ENCODE measurements around the gene DCP1B.

The DCP1B gene

DNA sequence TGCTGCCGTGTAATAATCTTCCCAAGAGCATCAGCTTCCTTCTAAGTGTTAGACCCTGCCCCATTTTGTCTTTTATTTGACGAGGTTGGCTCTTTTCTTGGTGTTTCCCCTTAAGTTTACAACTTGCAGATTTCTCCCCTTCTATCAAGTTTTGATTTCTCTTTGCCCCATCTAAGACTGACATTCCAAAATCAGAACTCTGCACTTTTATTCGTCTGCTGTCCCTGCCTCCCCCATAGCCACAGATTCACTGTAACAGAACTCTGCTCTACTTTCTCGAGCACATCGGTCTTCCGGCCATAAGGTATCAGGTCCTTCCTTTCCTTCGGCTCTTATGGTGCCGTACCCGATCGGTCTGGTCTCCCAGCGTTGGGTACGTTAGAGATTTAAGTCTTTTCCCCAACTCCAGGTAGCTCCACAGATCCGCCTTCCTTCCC, 563 bp downstream of the DCP1B start:
- peaks cover 4% of the 10 kb centered on the region; the same call in 1 of the 2 replicates for H4K20me1 ChIP-seq
- H3K9me3 ChIP-seq = no peaks in the 10 kb centered on the region
- H3K9ac ChIP-seq = peak overlapping the region; percentile 84
- H3K36me3 ChIP-seq = no peaks in the 10 kb centered on the region
- peak overlapping the region; percentile 82 for H3K4me2 ChIP-seq
- H3K27me3 ChIP-seq = no peaks in the 10 kb centered on the region
- peak overlapping the region; percentile 86 for H3K4me3 ChIP-seq
- peaks cover 24% of the 10 kb centered on the region for H3K4me1 ChIP-seq
- TF ChIP-seq Cebpa-rat (IDR thresholded peaks at IDR 0.05) = no peak
- peak overlapping the region; percentile 85 for H3K27ac ChIP-seq

DNA sequence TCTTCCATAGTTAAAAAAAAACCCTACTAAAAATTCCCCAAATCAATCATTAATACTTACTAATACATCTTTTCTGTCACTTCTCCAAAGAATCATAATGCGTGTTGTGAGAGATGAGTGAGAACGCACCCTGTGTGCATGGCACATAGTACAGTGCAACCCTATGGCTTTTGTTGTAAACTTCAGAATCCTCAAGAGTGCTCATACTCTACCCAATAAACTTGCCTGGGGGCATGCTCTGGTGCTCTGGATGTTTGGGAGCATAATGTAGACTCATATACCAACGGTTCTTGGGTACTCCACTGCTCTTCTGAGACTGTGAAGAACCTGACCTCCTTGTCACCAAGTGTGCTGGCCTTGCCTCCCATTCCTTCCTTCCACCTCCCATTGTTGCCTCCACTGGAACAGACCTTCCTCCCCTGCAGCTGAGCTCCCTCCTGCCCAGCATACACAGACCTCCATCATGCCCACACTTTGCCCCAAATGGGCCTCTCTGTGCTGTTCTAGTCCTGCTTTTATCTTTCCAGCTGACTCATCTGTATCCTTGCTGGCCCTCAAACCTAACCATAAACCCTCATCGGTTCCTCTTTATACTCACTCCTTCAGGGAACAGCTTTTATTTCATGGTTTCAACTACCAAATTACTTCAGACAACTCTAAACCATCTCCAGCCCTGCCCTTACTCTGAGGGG, 8.9 kb downstream of the DCP1B start:
- Histone ChIP-seq H3K9me3 (no peaks in the 10 kb centered on the region), H3K27me3 (no peaks in the 10 kb centered on the region), H4K20me1 (peaks cover 15% of the 10 kb centered on the region; the same call in 1 of the 2 replicates), H3K9ac (no peak overlapping the region), H3K4me1 (no peaks in the 10 kb centered on the region), H3K27ac (no peak overlapping the region), H3K4me2 (no peak overlapping the region), H3K36me3 (peaks cover 44% of the 10 kb centered on the region), H3K4me3 (no peak overlapping the region)
- no peak for TF ChIP-seq Cebpa-rat (IDR thresholded peaks at IDR 0.05)

DNA sequence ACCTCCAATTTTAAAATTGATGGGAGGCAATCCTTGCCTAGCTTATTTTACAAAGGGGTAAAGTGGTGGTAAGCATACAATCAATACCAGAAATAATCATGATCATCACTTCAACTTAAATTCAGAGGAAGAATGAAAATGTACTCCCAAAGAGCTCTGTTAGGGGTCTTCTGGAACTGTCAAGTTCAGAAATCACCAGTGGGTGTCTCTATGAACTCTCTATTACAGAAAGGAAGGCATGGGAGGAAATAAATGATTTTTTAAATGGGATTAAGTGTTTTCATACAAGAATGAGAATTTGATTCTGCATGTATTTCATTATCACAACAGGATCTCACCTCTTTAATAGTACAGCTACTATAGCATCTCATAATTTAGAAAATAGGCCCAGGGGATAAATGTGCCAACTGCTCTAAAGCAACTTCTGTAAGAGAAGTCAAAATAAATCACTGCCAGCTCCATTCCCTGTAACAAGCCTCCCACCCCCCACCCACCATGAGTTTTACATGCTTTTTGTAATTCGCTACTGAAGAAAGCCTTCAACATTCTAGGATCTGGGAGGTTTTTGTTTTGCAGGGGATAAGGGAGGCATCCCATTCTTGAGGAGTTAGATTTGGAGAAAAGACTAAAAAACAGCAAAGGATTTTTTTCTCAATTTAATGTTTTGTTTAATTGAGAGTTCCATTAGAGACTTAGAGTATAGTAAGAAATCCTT, 9.7 kb downstream of the DCP1B start:
- Histone ChIP-seq H3K9ac (no peak overlapping the region), H3K36me3 (peaks cover 45% of the 10 kb centered on the region), H3K4me1 (no peaks in the 10 kb centered on the region), H3K27ac (no peak overlapping the region), H4K20me1 (peaks cover 15% of the 10 kb centered on the region; the same call in 1 of the 2 replicates), H3K9me3 (no peaks in the 10 kb centered on the region), H3K27me3 (no peaks in the 10 kb centered on the region), H3K4me2 (no peak overlapping the region), H3K4me3 (no peak overlapping the region)
- TF ChIP-seq Cebpa-rat (IDR thresholded peaks at IDR 0.05) = no peak

DNA sequence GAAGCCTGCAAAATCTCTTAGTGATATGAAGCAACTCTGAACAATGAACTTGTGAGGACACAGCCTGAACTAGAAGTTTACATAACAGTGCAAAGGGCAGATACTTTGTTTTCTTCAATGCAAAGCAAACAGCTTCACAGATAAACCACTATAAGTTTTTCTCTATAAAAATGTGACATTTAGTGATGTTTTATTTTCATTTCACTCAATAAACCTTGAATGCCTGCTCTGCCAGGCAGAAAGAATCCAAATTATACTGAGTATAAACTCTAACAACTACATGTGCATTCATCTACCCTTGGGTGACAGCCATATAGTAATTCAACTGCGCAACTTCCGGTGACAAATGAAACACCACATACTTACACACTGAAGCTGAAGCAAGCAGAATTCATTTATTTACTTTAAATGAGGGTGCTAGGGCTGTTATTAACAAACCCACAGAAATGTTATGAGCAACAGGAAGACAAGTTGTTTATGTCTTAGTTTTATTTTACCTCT, 10.3 kb downstream of the DCP1B start:
- no peak overlapping the region for H3K9ac ChIP-seq
- peaks cover 52% of the 10 kb centered on the region for H3K36me3 ChIP-seq
- no peak overlapping the region for H3K27ac ChIP-seq
- H3K27me3 ChIP-seq = no peaks in the 10 kb centered on the region
- peaks cover 13% of the 10 kb centered on the region; the same call in 1 of the 2 replicates for H4K20me1 ChIP-seq
- H3K4me1 ChIP-seq = no peaks in the 10 kb centered on the region
- no peak overlapping the region for H3K4me2 ChIP-seq
- no peak overlapping the region for H3K4me3 ChIP-seq
- no peak for TF ChIP-seq Cebpa-rat (IDR thresholded peaks at IDR 0.05)
- H3K9me3 ChIP-seq = no peaks in the 10 kb centered on the region; the same call in 1 of the 2 replicates

DNA sequence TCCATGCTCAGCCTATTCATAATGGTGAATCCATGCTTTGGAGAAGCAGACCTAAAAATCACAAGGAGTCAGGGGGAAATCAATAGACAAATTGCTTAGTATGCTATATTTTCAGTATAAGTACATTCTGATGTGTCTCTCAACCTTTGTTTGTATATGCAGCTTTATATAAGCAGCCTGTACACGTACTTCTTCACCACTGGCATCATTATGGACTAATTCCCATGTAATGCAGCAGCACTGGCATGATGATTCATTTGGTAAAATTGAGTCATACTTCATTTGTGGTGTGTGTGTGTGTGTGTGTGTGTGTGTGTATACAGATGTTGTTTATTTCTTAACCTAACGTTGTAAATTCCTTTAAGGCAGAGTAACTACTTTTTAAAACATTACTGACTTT, 10.9 kb downstream of the DCP1B start:
- Histone ChIP-seq H3K4me2 (no peak overlapping the region), H3K9ac (no peak overlapping the region), H3K27ac (no peak overlapping the region), H3K9me3 (no peaks in the 10 kb centered on the region; the same call in 1 of the 2 replicates), H3K4me1 (no peaks in the 10 kb centered on the region), H3K27me3 (no peaks in the 10 kb centered on the region), H3K4me3 (no peak overlapping the region), H3K36me3 (peaks cover 58% of the 10 kb centered on the region), H4K20me1 (0 out of 2 replicates have a peak, but pooled peaks cover 7% of the 10 kb centered on the region)
- TF ChIP-seq Cebpa-rat (IDR thresholded peaks at IDR 0.05) = no peak

DNA sequence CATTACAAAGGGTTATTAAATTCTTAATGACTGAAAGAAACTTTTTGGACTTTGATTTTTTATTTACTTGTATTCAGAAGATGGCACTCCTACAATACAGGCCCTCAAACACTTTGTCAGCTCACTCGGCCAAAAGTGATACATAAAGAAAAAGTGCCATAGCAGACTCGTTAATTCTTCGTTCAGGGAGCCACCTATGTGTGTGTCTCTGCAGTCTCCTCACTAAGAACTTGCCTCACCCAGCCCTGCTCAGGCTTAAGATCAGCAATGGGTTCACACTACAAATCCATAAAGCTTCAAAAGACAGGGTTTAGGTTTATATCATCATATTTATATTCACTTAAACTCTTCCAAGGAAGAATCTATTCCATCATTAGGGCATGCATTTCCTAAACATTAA, 11.5 kb downstream of the DCP1B start:
- Histone ChIP-seq H4K20me1 (0 out of 2 replicates have a peak, but pooled peaks cover 5% of the 10 kb centered on the region), H3K4me2 (no peak overlapping the region), H3K36me3 (peaks cover 64% of the 10 kb centered on the region), H3K27me3 (no peaks in the 10 kb centered on the region), H3K4me1 (no peaks in the 10 kb centered on the region), H3K9ac (no peak overlapping the region), H3K9me3 (no peaks in the 10 kb centered on the region; the same call in 1 of the 2 replicates), H3K4me3 (no peak overlapping the region), H3K27ac (no peak overlapping the region)
- TF ChIP-seq Cebpa-rat (IDR thresholded peaks at IDR 0.05) = no peak

DNA sequence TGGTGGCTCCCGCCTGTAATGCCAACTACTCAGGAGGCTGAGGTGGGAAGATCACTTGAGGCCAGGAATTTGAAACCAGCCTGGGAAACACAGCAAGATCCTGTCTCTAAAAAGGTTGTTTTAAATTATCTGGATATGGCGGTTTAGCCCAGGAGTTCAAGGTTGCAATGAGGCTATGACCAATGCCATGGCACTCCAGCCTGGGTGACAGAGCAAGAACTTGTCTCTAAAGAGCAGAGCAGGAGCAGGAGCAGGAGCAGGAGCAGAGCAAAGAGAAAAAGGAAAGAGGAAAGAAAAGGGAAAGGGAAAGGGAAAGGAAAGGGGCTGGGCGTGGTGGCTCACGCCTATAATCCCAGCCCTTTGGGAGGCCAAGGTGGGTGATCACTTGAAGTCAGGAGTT, 15.1 kb downstream of the DCP1B start:
- Histone ChIP-seq H3K9ac (no peak overlapping the region), H4K20me1 (no peaks in the 10 kb centered on the region), H3K27me3 (no peaks in the 10 kb centered on the region), H3K36me3 (peaks cover 67% of the 10 kb centered on the region), H3K4me3 (no peak overlapping the region), H3K4me1 (no peaks in the 10 kb centered on the region), H3K4me2 (no peak overlapping the region), H3K9me3 (peaks cover 25% of the 10 kb centered on the region), H3K27ac (no peak overlapping the region)
- TF ChIP-seq Cebpa-rat (IDR thresholded peaks at IDR 0.05) = no peak

DNA sequence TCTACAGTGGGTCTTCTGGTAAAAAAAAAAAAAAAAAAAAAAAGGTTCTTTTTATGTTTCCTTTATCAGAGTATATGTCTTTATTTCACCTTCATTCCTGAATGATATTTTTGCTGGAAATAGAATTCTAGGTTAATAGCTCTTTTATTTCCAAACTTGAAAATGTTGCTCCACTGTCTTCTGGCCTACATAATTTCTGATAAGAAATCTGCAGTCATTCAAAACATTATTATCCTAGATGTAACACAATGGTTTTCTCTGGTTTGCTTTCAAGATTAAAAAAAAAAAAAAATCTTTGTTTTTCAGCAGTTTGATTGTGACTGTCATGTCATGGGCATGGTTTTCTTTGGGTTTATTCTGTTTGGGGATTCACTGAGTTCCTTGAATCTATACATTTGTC, 19.5 kb downstream of the DCP1B start:
- H3K4me1 ChIP-seq = no peaks in the 10 kb centered on the region
- TF ChIP-seq Cebpa-rat (IDR thresholded peaks at IDR 0.05) = no peak
- peaks cover 25% of the 10 kb centered on the region for H3K9me3 ChIP-seq
- no peak overlapping the region for H3K4me2 ChIP-seq
- H3K9ac ChIP-seq = no peak overlapping the region
- H3K27me3 ChIP-seq = no peaks in the 10 kb centered on the region
- no peaks in the 10 kb centered on the region for H4K20me1 ChIP-seq
- H3K4me3 ChIP-seq = no peak overlapping the region
- peaks cover 45% of the 10 kb centered on the region for H3K36me3 ChIP-seq
- H3K27ac ChIP-seq = no peak overlapping the region

DNA sequence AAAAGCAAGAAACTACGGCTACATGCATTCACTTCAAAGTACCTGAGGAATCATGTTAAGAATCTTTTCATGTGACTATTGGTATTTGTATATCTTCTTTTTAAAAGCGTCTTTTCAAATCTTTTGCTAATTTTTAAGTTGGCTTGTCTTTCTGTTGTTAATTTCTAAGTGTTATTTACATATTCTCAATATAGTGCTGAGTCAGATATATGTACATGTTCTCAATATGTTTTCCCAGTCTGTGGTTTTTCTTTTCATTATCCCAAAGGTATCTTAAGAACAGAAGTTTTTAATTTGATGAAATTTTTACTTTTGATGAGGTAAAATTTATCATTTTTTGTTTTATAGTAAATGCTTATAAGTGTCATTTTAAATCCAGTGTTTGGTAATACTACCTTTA, 24.0 kb downstream of the DCP1B start:
- Histone ChIP-seq H3K4me3 (no peak overlapping the region), H3K9ac (no peak overlapping the region), H3K4me2 (no peak overlapping the region), H3K27me3 (no peaks in the 10 kb centered on the region), H3K27ac (no peak overlapping the region), H3K4me1 (no peaks in the 10 kb centered on the region), H4K20me1 (peaks cover 8% of the 10 kb centered on the region; the same call in 1 of the 2 replicates), H3K9me3 (peaks cover 7% of the 10 kb centered on the region), H3K36me3 (peaks cover 15% of the 10 kb centered on the region; the same call in 1 of the 2 replicates)
- TF ChIP-seq Cebpa-rat (IDR thresholded peaks at IDR 0.05) = no peak
